NCI-H524 (cell line): ENCODE measurements around the gene TBC1D25.

ENCODE experiments used
- DNase-seq, 2 experiments: peaks; one replicate each; lab custom pipeline; 2025; lab: John Stamatoyannopoulos, UW

TBC1D25 gene

DNA sequence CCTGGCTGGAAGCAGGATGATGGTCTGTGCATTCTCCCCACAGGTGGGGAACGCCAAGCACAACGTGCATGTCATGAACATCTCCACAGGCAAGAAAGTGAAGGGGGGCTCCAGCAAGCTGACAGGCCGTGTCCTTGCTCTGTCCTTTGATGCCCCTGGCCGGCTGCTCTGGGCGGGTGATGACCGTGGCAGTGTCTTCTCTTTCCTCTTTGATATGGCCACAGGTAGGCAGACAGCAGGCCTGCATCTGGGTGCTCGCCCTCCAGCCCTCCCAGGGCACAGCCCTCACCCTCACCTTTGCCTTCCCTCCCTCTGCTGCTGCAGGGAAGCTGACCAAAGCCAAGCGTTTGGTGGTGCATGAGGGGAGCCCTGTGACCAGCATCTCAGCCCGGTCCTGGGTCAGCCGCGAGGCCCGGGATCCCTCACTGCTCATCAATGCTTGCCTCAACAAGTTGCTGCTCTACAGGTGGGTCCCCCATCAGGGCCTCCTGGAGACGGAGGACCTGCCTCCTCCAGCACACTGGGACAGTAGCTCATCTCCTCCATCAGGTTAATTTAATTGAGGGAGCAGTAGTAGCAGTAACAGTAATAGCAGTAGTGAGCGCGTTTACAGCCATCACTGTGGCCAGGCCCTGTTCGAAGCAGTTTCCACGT lies 62.4 kb downstream of the TBC1D25 start:
- DNase-seq, result no peak

DNA sequence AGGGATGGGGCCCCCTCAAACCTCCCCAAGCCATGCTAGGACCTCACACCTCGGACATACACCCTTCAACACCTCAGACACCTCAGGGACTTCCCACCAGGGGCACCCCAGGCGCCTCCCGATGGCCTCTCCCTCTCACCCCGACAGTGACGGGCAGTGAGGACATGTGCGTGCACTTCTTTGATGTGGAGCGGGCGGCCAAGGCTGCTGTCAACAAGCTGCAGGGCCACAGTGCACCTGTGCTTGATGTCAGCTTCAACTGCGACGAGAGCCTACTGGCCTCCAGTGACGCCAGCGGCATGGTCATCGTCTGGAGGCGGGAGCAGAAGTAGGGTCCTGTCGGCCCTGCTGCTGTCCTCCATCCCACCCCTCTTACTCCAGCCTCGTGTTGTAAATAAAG lies 65.2 kb downstream of the TBC1D25 start:
- no peak for DNase-seq

DNA sequence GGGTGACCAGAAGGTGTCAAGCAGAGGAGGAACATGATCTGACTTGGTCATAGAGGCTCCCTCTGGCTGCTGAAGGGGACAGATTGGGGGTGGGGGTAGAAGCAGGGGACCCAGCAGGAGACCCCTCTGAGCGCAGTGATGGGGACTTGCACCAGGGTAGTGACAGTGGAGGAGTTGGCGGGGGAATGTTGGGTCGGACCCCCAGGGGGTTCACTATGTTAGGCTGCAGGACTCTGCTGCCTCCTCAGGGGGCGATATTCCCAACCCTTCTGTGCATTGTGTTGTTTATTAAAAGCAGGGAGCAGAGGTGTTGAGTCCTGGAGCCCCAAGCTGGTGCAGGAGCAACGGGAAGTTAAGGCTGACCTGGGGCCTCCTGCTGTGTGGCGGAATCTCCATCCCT lies 66.6 kb downstream of the TBC1D25 start:
- DNase-seq, result no peak

DNA sequence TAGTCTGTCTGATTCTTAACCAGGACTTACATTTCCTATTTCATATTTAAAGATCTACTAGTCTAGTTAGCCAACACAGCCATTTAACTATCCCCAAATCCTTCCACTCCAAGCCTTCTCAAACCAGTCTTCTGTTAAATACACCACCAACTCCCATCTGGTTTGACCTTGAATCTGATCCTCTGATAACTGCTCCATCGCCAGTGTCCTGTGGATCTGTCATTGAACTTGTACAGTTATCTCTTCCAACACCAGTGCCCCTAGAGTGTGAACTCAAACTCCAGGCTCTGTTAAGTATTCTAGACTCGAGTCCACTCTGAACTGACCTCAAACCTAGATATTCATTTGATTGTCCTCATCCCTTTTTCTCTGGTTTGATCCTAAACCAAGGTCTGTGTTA lies 72.2 kb downstream of the TBC1D25 start:
- no peak for DNase-seq
